HG03520 (cell line): ENCODE results near the gene ANXA11.
A peak's percentile ranks its signal among the peaks of the same experiment; 100 is the strongest.
"Not testable (repeated sequence)": the region's sequence is repeated elsewhere in the genome, so short reads cannot be mapped to it uniquely, and the experiment has no call there.

Experiments
- ATAC-seq: cut with Tn5 transposase; IDR thresholded peaks from one replicate; pipeline ENCODE4 v1.9.1; 2021; ENCODE audit warnings: mild to moderate bottlenecking, moderate library complexity; ENCODE audit not compliant: unreplicated experiment

The ANXA11 gene

DNA sequence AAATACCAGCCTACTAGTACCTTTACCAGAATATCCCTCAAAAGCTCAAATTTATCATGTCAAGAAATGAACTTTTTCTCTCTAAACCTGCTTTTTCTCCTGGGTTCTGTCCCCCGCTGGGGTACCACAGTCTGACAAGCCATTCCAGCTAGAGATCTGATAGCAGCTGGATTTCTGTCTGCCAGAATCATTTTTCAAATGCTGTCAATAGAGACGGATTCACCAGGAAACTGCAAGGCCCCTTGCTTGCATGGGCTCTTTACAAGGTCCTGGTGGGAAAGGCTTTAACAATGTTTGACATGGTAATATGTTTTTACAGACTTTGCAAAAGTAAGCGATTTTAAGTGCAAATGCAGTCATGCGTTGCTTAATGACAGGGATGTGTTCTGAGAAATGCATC, 4.9 kb upstream of the ANXA11 start:
- ATAC-seq, result no peak

DNA sequence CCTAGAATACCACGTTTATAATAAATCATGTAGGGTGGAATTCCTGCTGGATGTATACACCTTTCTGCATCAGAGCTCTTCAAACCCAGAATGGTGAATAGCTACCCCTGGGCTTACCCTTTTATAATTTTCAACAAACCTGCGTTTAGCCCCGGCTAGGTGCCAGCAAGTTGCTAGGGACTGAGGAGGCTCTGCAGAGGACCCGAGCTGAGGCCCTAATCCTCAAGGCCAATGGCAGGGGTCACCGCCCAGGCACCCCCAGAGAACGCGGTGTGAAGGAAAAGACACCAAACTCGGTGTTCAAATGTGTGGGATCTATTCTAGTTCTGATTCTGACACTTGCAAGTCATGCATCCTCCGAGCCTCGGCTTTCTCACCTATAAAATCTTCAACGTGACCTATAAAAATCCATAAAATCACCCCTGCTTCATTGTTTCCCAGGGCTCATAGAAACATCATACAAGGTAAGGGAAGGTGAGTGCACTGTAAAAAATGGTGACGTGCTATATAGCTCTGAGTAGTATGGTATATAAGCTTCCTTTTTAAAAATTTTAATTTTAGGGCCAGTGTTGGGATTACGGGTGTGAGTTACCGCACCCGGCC, 2.5 kb upstream of the ANXA11 start:
- ATAC-seq, result no peak

DNA sequence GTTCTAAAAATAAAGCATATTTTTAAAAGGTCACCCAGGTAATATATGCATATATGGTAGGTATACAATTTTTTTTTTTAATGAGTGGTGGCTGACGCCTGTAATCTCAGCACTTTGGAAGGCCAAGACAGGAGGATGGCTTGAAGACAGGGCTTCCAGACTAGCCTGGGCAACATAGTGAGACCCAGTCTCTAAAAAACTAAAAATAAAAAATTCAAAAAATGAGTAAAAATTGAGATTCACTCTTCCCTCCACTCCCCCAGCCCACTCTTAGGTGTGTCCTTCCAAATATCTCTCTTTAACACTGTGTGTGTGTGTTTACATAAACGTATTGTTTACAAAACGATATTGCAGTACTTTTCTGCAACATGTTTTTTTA, 929 bp upstream of the ANXA11 start:
- ATAC-seq, result no peak

DNA sequence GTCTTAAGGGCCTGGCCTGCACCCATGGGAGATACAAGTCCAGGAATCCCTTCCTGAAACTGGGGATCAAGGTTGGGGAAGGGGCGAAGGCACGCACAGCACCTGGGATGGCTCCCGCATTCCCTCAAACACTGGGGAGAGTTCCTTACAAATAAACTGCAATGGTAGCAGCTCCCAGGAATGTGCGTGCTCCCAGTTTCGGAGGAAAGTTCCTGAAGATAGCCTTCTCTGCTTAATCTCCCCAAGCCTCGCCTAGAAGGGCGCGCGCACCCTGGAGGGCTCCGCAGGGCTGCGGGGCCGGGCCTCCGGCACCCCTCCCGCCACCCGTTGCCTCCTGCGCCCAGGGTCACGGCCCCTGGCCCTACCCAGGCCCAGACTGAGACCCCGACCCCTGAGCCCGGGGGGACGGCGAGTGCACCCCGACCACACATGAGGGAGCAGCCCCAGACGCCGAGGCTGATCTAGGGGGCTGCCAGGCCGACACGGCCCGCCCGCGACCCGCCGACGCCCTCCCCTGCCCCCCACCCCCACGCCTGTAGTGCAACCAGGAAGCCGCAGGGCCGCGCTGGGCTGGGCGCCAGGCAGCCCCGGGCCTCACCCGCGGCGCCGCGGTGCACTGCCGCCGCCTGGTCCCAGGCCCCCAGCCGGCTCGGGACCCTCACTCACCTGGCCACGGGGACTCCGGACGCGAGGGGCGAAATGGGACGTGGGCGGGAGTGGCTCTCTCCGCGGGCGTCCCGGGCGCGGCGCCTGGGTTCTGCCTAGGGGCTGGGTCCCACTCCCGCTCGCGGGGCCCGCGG, 460 bp downstream of the ANXA11 start:
- peak; percentile 37 for ATAC-seq

DNA sequence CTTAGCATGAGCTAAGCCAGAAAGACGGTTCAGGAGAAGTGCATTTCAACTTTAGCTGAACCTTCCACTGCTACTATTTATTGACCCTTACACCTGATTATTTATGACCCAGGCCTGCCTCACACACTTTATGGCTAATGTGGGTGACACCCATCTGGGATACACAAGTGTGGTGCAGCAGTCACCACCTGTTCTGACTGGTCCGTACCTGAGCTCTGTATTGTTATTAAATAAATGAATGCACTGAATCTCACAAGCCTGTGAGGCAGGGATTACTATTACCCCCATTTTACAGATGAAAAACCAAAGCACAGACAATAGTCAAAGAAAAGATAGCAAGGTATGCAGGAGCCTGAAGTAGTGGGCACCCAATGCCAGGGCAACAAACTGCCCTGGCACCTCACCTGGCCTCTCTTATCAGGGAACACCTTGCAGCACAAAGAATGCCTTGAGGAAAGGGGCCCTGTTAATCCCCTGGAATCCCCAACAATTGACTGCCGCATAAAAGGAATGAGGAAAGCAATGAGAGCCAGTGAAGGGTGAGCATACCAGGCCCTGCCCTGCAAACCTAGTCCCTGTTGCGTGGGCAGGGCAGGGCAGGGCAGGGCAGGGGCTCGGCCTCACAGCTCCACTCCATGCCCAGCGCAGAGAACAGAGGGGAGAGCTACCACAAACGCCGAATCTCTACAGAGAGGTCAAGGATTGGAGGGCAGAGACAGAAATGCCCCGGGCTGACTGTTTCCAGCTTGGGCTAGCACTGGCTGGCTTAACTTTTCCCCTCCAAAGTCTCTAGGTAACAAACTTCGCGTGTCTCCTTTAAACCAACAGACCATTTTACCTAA, 1.3 kb downstream of the ANXA11 start:
- ATAC-seq, result no peak

DNA sequence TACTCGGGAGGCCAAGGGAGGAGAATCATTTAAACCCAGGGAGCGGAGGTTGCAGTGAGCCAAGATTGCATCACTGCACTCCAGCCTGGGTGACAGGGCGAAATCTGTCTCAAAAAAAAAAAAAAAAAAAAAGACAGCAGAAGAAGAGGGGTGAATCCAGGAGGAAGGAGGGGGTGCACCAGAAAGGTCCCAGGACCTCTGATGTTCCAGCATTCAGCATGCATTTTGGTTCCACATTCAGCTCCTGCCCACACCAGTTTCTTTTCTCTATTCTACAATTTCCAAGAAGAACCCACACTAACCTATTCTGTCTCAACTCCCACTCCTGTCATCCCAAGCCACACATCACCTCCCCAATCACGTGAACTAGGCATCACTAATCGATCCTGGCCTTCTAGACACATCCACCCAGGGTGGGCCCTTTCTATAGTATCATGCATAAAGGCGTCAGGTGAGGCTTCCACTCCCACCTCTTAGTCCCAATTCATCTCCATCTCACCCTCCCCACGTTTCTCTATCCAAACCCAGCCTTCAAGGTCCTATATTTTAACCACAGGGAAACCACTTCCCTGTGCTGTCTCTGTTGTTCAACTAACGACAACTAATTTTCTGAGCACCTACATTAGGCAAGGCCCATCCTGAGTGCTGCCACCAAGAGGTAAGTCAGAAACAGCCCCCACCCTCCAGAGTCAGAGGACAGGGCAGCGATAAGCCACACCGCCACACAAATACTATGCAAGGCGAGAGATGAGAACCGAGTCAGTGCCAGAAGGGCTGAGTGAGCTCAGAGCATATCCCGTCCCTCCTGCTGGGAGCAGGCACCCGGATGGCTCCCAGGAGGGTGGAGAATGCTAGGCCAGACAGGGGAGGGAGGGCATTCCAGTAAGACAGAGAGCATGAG, 2.2 kb downstream of the ANXA11 start:
- peak; percentile 58 for ATAC-seq

DNA sequence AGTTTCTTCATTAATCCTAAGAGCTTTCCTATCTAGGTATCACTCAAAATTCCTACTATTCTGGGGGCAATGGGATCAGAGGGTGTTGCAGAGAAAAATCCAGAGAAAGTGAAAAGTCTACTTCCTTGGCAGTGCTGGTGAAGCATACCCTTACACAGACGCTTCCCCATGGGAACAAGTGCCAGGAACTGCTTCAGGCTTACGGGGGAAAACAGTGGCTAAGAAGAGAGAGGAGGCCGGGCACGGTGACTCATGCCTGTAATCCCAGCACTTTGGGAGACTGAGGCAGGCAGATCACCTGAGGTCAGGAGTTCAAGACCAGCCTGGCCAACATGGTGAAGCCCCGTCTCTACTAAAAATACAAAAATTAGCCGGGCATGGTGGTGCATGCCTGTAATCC, 2.8 kb downstream of the ANXA11 start:
- not testable (repeated sequence) for ATAC-seq

DNA sequence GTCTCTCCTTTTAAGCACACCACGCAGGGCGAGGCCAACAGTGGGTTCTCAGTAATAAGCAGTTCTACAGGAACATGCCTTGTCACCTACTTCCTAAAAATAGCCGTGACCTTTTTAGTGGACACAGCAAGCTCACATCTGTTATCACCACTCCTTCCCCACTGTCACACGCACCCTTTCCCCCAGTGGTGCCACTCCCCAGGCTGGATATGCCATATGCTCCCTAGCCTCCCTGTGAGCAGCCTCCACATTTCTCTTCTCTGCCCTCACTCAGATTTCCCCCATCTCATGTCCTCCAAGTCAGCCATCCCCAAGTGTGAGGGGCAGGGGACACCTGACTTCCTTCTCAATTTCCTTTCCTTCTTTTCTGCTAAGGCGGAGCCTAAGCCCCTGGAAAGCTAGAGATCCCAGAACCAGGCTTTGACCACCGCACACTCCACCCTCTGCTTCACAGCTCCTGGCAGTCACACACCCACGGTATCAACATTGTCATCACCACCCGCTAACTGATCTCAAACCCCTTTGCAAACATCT, 3.7 kb downstream of the ANXA11 start:
- no peak for ATAC-seq

DNA sequence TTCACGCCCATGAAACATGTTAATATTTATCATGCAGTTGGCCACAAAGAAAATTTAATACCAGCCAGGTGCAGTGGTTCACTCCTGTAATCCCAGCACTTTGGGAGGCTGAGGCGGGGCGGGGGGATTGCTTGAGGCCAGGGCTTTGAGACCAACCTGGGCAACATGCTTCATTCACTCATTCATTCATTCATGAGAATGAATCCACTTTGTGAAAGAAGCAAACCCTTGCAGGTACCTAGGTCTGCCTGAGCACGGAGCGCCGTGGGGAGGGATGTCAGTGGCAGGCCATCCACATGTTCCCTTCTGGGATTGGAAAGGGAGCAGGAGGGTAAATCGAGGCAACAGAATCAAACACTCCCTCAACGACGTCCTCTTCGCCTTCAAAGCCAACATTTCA, 4.7 kb downstream of the ANXA11 start:
- ATAC-seq, result no peak

DNA sequence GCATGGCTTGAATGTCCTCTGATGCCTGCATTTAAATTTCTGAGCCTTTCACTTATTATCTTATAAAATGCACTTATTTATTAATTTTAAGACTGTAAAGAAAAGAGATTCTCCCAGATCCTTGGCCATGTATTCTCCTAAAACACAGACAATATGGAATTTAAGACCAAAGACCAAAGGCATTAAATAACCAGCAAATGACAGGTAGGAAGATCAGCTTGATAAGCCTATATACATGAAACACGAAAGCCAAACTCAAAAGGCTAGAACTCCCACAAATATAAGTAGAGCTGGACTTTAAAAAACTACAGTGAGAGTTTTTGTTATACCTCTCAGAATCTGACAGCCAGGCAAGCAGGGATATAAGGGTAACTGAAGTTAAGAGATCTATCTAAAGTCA, 5.1 kb downstream of the ANXA11 start:
- no peak for ATAC-seq

DNA sequence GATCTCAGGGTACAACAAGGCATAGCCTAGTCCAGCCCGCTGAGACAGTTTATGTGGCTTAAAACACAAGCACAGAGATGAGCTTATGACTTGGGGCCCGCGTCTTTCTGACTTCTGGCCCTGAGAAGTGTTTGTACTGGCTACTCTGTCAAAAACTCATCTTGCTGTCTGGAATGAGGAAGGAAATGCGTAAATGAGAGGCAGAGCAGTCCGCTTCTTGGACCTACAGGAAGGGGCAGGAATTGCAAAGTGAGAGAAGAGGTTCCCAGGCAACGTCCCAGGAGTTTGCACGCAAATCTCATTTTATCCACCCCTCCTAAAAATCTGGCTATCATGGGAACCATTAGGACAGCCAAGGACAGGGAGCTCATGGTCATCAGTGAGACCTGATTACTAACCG, 5.5 kb downstream of the ANXA11 start:
- ATAC-seq, result no peak

DNA sequence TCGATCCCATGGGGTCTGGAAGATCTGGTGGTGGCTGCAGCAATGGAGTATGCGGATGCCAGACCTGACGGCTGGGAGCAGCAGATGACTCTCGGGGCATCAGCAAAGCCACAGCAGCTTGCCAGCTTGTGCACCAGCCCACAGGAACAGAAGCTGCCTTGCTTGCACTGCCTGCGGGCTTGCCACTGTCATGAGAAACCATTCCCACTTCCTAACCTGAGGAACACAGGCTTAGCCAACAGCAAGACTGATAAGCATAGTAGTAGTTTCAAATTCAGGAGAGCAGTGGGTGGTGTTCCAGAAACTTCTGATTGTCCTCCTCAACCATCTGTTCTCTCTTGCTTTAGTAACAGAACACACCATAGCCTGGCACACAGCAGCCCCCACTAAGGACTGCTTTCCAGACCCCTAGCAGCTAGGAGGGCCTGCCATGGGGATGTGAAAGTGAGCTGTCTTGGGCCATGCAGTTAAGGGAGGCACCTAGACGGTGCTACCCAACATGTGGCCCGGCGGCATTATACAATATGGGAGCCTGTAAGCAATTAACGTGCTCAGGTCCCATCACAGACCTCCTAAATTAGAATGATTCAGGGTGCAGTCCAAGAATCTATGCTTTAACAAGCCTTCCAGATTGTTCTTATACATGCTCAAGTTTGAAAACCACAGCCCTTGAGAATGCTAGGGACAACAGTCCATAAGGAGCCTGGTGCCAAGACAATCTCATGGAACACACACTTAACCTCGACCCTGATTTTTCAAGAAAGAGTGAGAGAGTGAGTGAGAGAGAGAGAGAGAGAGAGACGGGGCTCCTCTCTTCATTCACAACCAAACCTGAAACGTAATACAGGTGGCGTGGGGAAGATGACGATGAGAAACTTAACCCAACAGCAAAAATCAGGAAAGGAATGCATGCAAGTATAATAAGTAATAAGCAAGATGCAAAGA, 7.1 kb downstream of the ANXA11 start:
- ATAC-seq, result no peak

DNA sequence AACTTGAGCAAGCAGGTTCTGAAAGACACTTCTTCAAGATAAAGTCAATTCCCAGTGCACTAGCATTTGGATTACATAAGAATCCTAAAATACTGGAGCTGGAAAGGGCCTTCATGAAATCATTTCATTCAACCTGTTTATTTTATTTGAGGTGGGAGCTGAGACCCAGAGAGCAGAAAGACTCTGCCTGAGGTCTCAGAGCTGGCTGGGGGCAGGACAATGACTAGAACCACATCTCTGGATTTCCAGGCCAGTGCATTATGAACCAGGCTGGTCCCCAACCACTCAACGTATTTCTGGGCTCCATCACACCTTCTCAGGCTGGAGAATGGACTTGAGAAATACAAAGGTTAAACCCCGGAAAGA, 8.4 kb downstream of the ANXA11 start:
- ATAC-seq, result no peak

DNA sequence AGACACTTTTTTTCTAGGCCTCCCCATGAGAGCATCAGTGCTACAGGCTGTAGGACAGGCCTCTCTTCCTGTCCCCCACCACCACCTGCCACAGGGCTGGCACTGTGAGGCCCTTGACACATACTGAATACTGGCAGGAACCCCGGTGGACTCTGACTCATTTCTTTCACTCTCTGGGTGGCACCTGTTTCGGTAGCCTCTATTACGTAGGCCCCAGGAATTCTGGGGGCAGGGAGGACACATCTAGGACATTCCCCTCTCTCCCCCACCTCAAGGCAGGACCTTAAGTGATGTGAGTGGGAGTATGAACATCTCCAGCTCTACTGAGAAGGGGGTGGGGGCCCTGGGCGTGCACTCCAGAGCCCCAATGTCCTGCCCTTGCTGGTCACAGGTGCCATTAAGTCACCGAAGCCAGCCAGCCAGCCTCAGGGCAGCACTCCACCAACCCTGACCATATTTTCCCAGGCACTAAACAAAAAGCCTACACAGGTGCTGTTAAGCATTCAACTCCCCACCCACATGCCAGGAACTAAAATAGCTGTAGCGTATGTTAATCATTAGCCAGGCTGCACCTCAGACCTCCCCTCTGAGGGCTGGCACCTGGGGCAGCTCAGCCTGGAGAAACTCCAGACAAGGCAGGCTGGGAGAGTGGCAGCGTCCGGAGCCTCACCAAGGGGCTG, 8.9 kb downstream of the ANXA11 start:
- peak; percentile 76 for ATAC-seq

DNA sequence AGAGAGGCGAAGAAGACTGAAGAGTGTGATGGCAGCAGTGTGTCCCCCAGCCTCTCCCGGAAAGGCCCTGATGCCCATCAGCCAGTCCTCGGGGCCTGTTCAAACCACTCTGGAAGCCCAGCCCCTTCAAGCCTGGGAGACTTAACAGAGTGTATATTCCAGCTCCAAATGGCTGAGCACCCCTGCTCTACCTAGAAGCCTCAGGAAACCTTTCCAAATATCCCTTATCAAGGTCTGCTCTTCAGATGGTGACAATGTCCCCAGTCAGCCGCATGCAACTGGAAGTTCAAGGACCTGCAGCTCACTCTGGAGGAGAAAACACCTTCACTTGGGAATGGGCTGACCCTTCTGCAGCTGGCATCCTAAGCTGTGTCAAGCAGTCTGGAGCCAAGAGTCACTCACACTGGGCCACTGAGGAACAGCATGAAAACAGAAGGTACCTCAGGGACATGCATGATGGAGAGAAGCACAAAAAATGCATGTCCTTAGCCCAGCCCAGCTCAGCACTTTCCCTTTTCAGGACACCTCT, 10.2 kb downstream of the ANXA11 start:
- ATAC-seq, result no peak

DNA sequence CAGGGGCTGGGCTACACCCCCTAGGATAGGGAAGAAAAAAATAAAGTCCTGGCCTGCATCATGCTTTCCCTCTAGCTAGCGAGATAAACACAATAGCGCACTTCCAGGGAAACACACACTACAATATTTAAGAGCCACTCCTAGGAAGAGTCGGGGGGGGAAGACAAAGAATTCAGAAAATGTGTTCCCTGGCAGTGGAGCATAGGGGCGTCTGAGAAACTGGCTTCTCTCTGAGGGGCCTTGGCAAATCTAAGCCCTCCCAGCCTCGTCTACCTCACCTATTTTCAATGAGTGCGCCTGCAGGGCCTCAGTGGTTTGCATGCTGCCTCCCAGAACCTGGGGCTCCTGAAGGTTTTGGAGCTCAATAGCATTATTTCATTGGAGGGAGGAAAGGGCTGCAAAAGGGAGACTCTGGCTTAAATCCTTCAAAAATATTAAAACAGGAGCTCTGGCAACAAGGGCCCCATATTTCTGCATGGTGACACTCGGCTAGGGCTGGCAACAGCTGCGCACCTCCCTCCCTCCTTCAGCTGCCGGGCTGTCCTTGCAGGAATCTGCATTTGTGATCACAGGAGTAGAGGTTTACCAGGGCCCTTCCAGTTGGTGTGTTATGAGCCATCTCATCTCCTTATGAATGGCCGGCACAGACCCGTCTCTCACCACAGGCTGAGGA, 10.8 kb downstream of the ANXA11 start:
- ATAC-seq, result no peak

DNA sequence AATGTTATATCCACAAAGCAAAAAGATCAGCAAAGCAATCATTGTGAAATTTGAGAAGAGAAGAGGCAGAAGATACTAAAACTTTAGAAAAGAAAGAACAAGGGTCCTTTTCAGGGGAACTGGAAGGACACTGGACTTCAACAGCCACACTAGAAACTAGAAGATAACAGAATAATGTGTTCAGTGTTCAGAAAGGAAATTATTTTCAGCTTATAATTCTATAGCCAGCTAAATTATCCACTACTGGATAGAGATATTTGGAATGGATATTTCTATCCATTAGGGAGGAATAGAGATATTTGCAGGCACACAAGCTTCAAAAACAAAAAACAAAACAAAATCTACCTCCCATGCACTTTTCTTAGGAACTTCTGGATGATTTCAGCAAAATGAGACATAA, 12.8 kb downstream of the ANXA11 start:
- no peak for ATAC-seq

DNA sequence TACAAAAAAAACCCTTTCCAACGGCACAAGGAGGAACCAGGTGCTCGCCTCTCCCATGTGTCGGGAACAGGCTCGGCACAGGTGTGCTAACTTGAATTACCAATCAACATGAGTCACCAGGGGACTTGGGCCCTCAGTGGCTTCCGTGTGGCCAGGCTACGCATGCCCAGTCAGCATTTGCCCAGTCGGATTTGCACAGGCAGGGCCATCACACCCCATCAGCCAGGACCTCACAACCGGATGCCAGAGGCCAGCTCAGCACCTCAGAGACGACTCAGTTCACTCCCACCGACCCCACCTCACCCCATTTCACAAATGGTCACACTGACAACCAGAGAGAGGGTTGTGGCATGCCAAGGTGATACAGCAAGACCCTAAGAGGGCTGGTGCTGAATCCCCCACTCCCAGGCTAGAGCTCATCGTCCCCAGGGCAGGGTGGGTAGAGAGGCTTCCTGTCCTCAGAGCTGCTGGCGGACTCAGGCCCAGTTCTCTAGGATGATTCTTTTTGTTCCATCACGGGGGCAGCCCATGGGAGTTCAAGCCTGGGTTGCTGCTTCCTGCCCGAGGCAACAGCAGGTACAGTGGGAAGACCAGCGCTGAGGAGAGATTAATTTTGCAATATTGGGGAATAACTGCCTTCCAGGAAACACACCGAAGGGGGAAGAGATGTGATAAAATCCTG, 13.6 kb downstream of the ANXA11 start:
- ATAC-seq, result no peak
